ENCODE measurements around the gene SLC1A7. TPM values are rescaled to one million over a fixed set of nuclear protein-coding genes. Genes with fewer than 3 reads are reported as not detected.

The SLC1A7 gene
- total RNA-seq, 1 experiment from 2014 or later: not detected

GRCh38 chr1:53160924-53161378 is 18.5 kb upstream of the SLC1A7 start:
- DNase-seq (ENCODE audit: low read depth): no peak

- no peak for DNase-seq (ENCODE audit: low read depth)
These were observed 16.5 kb upstream of the SLC1A7 start for GRCh38 chr1:53158900-53159299.

DNA sequence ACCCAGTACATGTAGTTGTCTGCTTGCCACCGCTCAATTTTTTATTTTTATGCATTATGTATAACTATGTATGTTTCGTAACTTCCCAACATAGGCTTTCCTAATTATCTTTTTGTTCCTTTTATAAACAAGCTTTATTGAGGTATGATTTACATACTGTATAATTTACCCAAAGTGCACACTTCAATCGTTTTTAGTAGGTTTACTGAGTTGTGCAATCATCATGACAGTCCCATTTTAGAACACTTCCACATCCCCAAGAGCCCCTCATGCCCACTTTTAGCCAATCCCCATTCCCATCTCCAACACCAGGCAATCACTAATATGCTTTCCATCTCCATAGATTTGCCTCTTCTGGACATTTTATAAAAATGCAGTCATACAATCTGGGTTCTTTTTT is 14.3 kb upstream of the SLC1A7 start:
- DNase-seq (ENCODE audit: low read depth): no peak

- no peak for DNase-seq (ENCODE audit: low read depth)
These were observed 13.5 kb upstream of the SLC1A7 start for GRCh38 chr1:53155945-53156344.

DNA sequence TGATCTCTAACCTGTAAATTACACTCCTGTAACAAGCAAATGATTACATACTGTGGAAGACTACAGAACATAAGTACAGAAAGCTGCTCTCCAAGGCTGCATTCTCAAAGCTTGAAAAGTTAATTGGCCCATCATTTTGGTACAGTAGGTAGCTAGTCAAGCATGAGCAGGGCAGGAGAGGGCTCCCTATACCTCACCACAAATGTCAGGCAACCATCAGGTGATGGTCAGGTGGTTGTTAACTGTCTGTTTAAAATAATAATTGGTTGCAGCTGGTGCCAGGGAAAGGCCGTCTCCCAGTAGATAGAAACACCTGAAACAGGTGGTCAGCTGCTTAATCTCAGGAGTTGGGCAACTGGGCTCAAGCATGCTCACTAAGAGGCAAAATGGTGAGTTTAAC is 13.1 kb upstream of the SLC1A7 start:
- no peak for DNase-seq (ENCODE audit: low read depth)

DNA sequence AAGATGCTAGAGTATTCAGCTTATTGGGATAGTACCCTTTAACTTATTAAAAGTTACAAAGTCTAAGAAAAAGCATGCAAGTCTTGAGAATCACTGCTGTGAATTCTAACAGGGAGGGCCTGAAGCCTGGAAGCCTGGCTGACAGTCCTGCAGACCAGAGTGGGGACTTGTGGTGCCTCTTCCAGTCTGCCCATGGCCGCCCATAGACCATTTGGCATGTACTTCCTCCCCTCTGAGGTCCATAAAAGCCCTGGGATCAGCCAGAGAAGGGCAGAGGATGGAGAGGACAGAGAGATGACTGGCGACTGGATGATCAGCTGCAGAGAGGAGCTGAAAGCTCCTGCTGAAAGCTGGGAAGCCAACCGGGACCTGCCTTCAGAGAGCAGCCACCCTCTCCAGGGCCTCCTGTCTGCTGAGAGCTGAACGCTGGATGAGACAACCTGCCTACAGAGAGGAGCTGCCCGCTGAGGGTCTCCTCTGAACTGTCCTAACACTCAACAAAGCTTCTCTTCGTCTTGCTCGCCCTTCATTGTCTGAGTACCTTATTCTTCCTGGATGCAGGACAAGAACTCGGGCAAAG is 12.5 kb upstream of the SLC1A7 start:
- no peak for DNase-seq (ENCODE audit: low read depth)

DNA sequence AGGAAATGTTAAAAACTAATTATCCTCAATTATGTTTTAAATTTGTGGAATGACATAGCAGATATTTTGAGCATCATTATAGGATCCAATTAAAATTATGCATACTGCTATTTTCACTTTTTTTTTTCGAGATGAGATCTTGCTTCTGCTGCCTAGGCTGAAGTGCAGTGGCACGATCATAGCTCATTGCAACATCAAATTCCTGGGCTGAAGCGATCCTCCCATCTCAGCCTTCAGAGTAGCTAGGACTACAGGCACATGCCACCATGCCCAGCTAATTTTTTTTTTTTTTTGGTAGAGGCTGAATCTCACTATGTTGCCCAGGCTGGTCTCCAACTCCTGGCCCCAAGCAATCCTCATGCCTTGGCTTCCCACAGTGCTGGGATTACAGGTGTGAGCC is 11.3 kb upstream of the SLC1A7 start:
- no peak for DNase-seq (ENCODE audit: low read depth)

- DNase-seq (ENCODE audit: low read depth): peak; percentile 55
These were observed 5.7 kb upstream of the SLC1A7 start for GRCh38 chr1:53148123-53148522.

DNA sequence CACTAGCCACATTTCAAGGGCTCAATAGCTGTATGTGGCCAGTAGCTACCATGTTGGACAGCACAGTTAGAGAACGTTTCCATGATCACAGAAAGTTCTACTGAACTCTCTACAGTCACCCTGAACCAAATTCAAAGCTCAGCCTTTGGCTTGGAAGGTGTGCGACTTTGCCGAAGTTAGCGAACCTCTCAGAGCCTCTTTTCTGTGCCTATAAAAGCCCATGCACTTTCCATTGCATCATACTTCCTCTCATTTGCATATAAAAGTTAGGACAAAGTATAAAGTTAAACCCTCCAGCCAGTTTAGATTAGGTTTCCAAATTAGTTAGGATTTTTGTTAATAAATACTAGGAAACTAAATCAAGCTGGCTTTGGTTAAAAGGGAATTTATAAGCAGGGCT is 4.7 kb upstream of the SLC1A7 start:
- DNase-seq (ENCODE audit: low read depth): no peak

GRCh38 chr1:53145942-53146708 is 3.7 kb upstream of the SLC1A7 start:
- DNase-seq (ENCODE audit: low read depth): peak; percentile 99

GRCh38 chr1:53145619-53145941 is 3.1 kb upstream of the SLC1A7 start:
- no peak for DNase-seq (ENCODE audit: low read depth)

DNA sequence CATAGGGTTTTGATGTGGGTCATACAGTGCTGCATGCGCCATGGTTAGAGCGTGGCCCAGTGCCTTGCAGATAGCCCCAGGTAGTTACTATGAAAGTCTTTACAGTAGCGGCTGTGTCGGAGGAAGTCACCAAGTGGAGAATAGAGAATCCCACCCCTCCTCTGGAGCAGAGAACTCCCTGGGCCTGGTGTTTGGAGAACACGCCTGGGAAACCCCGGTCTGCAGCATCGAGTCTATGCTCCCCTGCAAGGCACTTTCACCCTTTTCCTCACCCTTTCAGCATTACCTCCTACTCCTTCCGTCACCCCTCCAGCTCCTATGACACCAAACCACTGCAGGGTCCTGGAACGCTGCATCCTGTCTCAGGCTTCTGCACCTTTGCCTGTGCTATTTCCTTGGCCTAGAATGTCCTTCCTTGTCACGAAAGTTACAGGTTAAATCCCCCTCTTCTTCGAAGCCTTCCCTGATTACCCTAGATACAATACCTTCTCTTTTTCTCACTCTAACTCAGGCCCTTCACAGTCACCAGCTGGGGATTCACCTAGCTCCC is 2.7 kb upstream of the SLC1A7 start:
- no peak for DNase-seq (ENCODE audit: low read depth)

DNA sequence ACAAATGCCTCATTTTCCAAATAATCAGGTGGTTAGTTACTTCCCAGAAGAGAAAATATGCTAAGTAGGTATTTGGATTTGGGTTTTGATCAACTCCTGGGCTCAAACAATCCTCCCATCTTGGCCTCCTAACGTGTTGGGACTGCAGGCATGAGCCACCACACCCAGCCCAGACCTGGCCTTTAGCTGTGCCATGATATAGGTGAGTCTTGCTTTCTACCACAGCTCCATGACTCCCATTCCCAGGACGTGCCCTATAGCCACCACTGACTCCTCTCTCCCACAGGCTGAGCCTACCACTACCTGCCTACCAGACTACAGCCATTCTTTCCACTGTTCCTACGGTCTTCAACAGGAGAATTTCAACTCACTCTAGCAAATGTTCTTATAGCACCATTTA is 1.8 kb upstream of the SLC1A7 start:
- no peak for DNase-seq (ENCODE audit: low read depth)

GRCh38 chr1:53143527-53143926 is 1.1 kb upstream of the SLC1A7 start:
- no peak for DNase-seq (ENCODE audit: low read depth)

DNA sequence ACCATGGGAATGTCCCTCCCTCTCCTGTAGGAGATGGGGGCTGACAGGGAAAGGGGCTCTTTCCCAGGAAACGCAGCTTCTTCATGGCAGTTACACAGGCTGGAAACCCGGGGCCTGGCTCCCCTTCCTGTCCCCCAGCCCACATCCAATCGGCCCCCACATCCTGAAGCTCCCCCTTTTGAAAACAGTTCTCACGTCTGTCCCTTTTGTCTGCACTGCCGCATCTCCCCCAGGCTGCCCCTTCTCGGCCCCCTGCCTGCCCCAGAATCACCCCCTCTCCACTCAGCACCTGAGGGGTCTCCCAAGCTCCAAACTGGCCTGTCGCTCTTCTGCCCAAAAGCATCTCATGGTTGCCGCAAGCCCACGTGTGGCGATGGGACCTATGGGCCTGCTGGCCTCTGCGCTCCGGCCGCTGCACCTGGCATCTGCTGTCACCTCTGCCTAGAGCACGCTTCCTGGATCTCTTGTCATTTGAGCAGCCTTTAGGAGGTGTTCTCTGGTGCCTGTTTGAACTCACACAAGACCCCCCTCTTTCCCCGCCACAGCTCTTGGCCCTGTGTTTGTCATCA is 867 bp downstream of the SLC1A7 start:
- no peak for DNase-seq (ENCODE audit: low read depth)

DNA sequence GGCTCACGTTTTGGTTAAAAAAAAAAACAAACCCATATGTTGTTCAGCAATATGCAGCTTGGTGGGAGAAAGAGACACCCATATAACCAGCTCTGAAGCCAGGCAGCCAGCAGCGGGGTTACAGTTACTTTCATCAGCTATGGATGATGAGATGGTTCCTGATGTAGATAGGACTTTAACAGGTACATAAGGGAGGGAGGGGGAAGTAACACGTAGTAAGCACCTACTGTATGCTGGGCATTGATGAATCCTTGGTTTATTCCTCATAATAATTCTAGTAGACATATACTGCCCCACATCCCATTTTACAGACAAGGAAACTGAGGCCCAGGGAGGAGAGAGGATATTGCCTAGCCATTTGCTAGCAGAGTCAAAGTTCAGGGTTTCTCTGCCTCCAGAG is 2.0 kb downstream of the SLC1A7 start:
- DNase-seq (ENCODE audit: low read depth): no peak

GRCh38 chr1:53139951-53140361 is 2.5 kb downstream of the SLC1A7 start:
- DNase-seq (ENCODE audit: low read depth): peak; percentile 46

- no peak for DNase-seq (ENCODE audit: low read depth)
These were observed 3.2 kb downstream of the SLC1A7 start for GRCh38 chr1:53138991-53139884.

- DNase-seq (ENCODE audit: low read depth): peak; percentile 17
These were observed 4.7 kb downstream of the SLC1A7 start for GRCh38 chr1:53137729-53138128.

- DNase-seq (ENCODE audit: low read depth): peak; percentile 92
These were observed 6.7 kb downstream of the SLC1A7 start for GRCh38 chr1:53135735-53136114.

DNA sequence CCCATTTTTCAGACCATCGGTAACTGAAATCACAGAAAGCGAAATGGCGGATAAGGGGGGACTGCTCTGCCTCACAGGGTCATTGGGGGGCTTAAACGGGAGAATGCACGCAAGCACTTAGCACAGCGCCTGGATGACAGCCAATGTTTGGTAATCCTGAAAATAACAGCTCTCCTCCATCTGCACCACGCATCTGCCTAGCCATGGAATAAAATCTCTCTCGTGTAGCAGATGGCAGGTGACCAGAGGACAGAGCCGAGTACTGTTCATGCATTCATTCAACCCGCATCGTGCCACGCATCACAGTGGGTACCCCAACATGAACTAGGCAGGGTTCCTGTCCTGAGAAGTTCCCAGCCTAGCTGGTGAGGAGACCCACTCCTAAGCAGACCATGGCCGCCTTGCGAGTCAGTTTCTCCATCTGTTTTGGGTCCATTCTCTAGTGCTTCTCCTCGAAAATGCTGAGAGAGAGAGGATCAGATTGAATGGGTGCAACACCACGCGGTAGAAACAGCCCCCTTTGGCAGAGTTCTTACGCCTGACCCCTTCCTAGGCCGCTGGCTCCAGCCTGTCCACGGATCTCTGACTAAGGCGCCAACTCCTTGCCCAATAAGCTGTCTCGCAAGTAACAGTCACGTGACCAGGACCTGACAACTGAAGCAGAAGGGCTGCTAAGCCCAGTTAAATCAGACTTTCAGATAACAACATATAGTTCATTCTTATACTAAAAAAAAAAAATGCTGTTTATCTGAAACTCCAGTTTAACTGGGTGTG is 7.3 kb downstream of the SLC1A7 start:
- peak; percentile 74 for DNase-seq (ENCODE audit: low read depth)
